Fibroblast of mammary gland (primary cell): ENCODE measurements around the gene HSD17B2.
"Not testable (repeated sequence)": the region's sequence is repeated elsewhere in the genome, so short reads cannot be mapped to it uniquely, and the experiment has no call there.

Experiments used
- DNase-seq: peaks from one replicate; pipeline ENCODE4 v3.0.0-alpha.2; 2010; ENCODE audit warnings: low read depth
- H3K4me3 ChIP-seq: 2 replicates; pipeline ENCODE4 v1.5.1; 2011; ENCODE audit warnings: low read depth, mild to moderate bottlenecking, low read length, moderate library complexity; ENCODE audit not compliant: control insufficient read depth
- CTCF ChIP-seq: conservative IDR thresholded peaks from 2 replicates; pipeline ENCODE4 v1.5.1; 2011; ENCODE audit warnings: low read depth, low read length, inconsistent platforms; ENCODE audit not compliant: control insufficient read depth, insufficient read depth

Gene HSD17B2

DNA sequence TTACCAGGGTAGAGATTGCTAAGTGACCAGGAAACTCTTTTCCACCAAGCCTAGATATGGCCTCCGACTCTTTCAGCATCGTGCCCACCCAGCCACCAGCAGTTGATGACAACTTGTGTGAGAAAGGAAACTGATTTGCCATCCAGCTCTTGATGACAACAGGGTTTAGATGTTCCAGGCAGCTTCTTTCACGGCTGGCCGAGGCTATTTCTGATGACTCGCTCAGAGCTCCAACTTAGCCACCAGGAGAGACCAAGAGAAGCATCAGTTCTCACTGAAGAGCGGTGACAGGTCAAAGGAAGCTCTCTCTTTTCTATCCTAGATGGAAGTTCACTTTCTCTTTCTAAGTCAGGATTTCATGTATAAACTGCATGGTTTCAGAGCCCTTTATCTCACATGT is 73.7 kb downstream of the HSD17B2 start:
- no peak for DNase-seq
- no peak overlapping the region for H3K4me3 ChIP-seq
- TF ChIP-seq CTCF = no peak

DNA sequence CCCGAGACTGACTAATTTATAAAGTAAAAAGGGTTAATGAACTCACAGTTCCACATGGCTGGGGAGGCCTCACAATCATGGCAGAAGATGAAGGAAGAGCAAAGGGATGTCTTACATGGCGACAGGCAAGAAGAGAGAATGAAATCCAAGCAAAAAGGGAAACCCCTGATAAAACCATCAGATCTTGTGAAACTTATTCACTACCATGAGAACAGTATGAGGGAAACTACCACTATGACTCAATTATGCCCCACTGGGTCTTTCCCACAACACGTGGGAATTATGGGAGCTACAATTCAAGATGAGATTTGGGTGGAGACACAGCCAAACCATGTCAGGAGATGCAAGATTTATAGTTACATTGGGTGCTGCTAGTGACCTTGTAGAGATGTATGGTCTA is 74.2 kb downstream of the HSD17B2 start:
- not testable (repeated sequence) for H3K4me3 ChIP-seq, DNase-seq

GRCh38 chr16:82111944-82112343 is 76.9 kb downstream of the HSD17B2 start:
- no peak for DNase-seq
- TF ChIP-seq CTCF = no peak
- H3K4me3 ChIP-seq = no peak overlapping the region

DNA sequence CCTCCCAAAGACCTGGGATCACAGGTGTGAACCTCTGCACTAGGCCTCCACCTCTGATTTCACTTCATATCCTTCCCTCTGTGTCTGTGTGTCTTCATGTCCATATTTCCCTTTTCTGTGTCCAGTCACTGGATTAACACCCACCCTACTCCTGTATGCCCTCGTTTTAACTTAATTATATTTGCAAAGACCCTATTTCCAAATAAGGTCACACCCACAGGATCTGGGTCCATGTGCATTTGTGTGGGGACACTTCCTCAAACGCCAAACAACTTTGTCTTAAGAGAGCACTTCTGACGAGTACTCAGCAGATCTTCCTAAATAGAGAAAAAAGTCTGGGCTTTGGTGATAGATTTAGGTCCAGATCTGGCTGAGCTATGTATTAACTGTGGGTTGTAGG is 78.7 kb downstream of the HSD17B2 start:
- no peak overlapping the region for H3K4me3 ChIP-seq
- no peak for DNase-seq
- TF ChIP-seq CTCF = no peak

- DNase-seq = no peak
- TF ChIP-seq CTCF = no peak
- H3K4me3 ChIP-seq = no peak overlapping the region
These were observed 81.5 kb downstream of the HSD17B2 start for GRCh38 chr16:82116535-82116934.

GRCh38 chr16:82118749-82119148 is 83.7 kb downstream of the HSD17B2 start:
- DNase-seq = no peak
- no peak for TF ChIP-seq CTCF
- no peak overlapping the region for H3K4me3 ChIP-seq

GRCh38 chr16:82119405-82119804 is 84.4 kb downstream of the HSD17B2 start:
- no peak for TF ChIP-seq CTCF
- DNase-seq = no peak
- no peak overlapping the region for H3K4me3 ChIP-seq
